Prostate gland (tissue), 2 donors: ENCODE results near the gene EPG5.

Source experiments
- POLR2A ChIP-seq: fragments of 450-650 bp; IDR thresholded peaks from one replicate; pipeline ENCODE4 v1.6.1; 2016; ENCODE audit warnings: antibody characterized with exemption, mild to moderate bottlenecking
- TF ChIP-seq, protein P1 (sequence below), 4 experiments: fragments of 200-600 bp in 2 of 4; fragments of 450-650 bp in 2 of 4; sonication (generic) in 2 of 4; IDR thresholded peaks; 1 replicate in 3 of 4; 2 replicates in 1 of 4; pipeline ENCODE4 v1.5.1; 2016 to 2019; ENCODE audit warnings: antibody characterized with exemption in 4 of 4, mild to moderate bottlenecking in 2 of 4, moderate library complexity in 2 of 4

DNA sequence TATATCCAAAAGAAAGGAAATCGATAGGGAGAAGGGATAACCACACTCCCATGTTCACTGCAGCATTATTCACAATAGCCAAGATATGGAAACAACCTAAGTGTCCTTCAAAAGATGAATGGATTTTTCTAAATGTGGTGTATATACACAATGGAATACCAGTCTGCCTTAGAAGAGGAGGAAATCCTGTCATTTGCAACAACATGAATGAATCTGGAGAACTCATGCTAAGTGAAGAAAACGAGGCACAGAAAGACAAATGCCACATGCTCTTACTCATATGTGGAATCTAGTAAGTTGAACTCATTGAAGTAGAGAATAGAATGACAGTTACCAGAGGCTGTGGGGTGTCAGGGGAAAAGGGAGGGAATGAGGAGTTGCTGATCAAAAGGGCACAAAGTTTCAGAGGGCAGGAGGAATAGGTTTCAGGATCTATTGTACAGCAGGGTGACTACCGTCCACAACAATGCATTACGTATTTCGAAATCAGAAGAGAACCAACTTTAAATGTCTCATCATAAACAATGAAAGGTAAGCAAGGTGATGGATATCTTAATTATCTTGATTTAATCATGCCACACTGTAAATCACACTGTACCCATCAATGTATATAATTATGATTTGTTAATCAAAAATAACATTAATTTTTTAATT is 95.6 kb downstream of the EPG5 start:
- TF ChIP-seq, protein P1, sequence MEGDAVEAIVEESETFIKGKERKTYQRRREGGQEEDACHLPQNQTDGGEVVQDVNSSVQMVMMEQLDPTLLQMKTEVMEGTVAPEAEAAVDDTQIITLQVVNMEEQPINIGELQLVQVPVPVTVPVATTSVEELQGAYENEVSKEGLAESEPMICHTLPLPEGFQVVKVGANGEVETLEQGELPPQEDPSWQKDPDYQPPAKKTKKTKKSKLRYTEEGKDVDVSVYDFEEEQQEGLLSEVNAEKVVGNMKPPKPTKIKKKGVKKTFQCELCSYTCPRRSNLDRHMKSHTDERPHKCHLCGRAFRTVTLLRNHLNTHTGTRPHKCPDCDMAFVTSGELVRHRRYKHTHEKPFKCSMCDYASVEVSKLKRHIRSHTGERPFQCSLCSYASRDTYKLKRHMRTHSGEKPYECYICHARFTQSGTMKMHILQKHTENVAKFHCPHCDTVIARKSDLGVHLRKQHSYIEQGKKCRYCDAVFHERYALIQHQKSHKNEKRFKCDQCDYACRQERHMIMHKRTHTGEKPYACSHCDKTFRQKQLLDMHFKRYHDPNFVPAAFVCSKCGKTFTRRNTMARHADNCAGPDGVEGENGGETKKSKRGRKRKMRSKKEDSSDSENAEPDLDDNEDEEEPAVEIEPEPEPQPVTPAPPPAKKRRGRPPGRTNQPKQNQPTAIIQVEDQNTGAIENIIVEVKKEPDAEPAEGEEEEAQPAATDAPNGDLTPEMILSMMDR (IDR thresholded peaks at IDR 0.05) = no peak
- no peak for TF ChIP-seq POLR2A
